HG03039 (cell line): ENCODE results near the gene CRAT.
A peak's percentile ranks its signal among the peaks of the same experiment; 100 is the strongest.

Source experiments
- ATAC-seq: cut with Tn5 transposase; IDR thresholded peaks from one replicate; pipeline ENCODE4 v1.9.1; 2021; ENCODE audit warnings: mild to moderate bottlenecking, moderate library complexity; ENCODE audit not compliant: unreplicated experiment

The CRAT gene

GRCh38 chr9:129093602-129094386 lies 16.8 kb downstream of the CRAT start:
- no peak for ATAC-seq

GRCh38 chr9:129089246-129089645 lies 21.3 kb downstream of the CRAT start:
- ATAC-seq, result no peak

GRCh38 chr9:129084087-129084486 lies 26.5 kb downstream of the CRAT start:
- no peak for ATAC-seq

GRCh38 chr9:129081388-129081904 lies 29.1 kb downstream of the CRAT start:
- no peak for ATAC-seq

- ATAC-seq, result peak; percentile 91
Measured at GRCh38 chr9:129080601-129081387, 29.8 kb downstream of the CRAT start, which contains the start of gene DOLPP1. Gene DOLPP1 (plus strand): TSS chr9:129081111. CDS start chr9:129081132, 21 bp downstream.

- no peak for ATAC-seq
Measured at GRCh38 chr9:129080298-129080600, 30.3 kb downstream of the CRAT start.

GRCh38 chr9:129079829-129080228 lies 30.8 kb downstream of the CRAT start:
- ATAC-seq, result no peak

GRCh38 chr9:129078691-129079503 lies 31.7 kb downstream of the CRAT start:
- no peak for ATAC-seq

- ATAC-seq, result no peak
Measured at GRCh38 chr9:129077236-129077635, 33.4 kb downstream of the CRAT start.

GRCh38 chr9:129076640-129077037 lies 34.0 kb downstream of the CRAT start:
- no peak for ATAC-seq

GRCh38 chr9:129075996-129076639 lies 34.5 kb downstream of the CRAT start:
- ATAC-seq, result no peak

- no peak for ATAC-seq
Measured at GRCh38 chr9:129074106-129074505, 36.5 kb downstream of the CRAT start.

GRCh38 chr9:129073404-129073803 lies 37.2 kb downstream of the CRAT start:
- ATAC-seq, result no peak

GRCh38 chr9:129072171-129072570 lies 38.4 kb downstream of the CRAT start:
- ATAC-seq, result no peak

GRCh38 chr9:129071526-129072126 lies 39.0 kb downstream of the CRAT start:
- ATAC-seq, result no peak

- ATAC-seq, result no peak
Measured at GRCh38 chr9:129070696-129071525, 39.7 kb downstream of the CRAT start.

GRCh38 chr9:129069862-129070641 lies 40.5 kb downstream of the CRAT start:
- ATAC-seq, result no peak

GRCh38 chr9:129068990-129069861 lies 41.4 kb downstream of the CRAT start:
- ATAC-seq, result no peak
